ENCODE data around the gene IL27RA. TPM values are rescaled to one million over a fixed set of nuclear protein-coding genes. Genes with fewer than 3 reads are reported as not detected.

The IL27RA gene
- total RNA-seq, 1 donor from 2014 or later, result 1.9 TPM

GRCh38 chr19:14088634-14089411 is 57.3 kb downstream of the IL27RA start:
- Mint-ChIP-seq H3K4me1 (ENCODE audit: unreplicated experiment) (peaks cover 15% of the 10 kb centered on the region), H3K27ac (ENCODE audit: unreplicated experiment) (peak overlapping the region; percentile 42), H3K36me3 (ENCODE audit: unreplicated experiment) (peaks cover 11% of the 10 kb centered on the region), H3K9me3 (ENCODE audit: unreplicated experiment) (no peaks in the 10 kb centered on the region), H3K27me3 (ENCODE audit: unreplicated experiment) (no peaks in the 10 kb centered on the region), H3K4me3 (ENCODE audit: unreplicated experiment) (peak overlapping the region; percentile 74)
- TF ChIP-seq, protein P1, sequence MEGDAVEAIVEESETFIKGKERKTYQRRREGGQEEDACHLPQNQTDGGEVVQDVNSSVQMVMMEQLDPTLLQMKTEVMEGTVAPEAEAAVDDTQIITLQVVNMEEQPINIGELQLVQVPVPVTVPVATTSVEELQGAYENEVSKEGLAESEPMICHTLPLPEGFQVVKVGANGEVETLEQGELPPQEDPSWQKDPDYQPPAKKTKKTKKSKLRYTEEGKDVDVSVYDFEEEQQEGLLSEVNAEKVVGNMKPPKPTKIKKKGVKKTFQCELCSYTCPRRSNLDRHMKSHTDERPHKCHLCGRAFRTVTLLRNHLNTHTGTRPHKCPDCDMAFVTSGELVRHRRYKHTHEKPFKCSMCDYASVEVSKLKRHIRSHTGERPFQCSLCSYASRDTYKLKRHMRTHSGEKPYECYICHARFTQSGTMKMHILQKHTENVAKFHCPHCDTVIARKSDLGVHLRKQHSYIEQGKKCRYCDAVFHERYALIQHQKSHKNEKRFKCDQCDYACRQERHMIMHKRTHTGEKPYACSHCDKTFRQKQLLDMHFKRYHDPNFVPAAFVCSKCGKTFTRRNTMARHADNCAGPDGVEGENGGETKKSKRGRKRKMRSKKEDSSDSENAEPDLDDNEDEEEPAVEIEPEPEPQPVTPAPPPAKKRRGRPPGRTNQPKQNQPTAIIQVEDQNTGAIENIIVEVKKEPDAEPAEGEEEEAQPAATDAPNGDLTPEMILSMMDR (IDR thresholded peaks at IDR 0.05), result no peak
- DNase-seq (ENCODE audit: extremely low spot score, unreplicated experiment), result no peak

- no peaks in the 10 kb centered on the region for H3K27me3 Mint-ChIP-seq (ENCODE audit: unreplicated experiment)
- TF ChIP-seq, protein P1 (IDR thresholded peaks at IDR 0.05), result peak; percentile 40
- H3K4me1 Mint-ChIP-seq (ENCODE audit: unreplicated experiment), result peaks cover 15% of the 10 kb centered on the region
- DNase-seq (ENCODE audit: extremely low spot score, unreplicated experiment), result no peak
- no peaks in the 10 kb centered on the region for H3K9me3 Mint-ChIP-seq (ENCODE audit: unreplicated experiment)
- H3K36me3 Mint-ChIP-seq (ENCODE audit: unreplicated experiment), result peaks cover 11% of the 10 kb centered on the region
- H3K4me3 Mint-ChIP-seq (ENCODE audit: unreplicated experiment), result peak overlapping the region; percentile 74
- peak overlapping the region; percentile 42 for H3K27ac Mint-ChIP-seq (ENCODE audit: unreplicated experiment)
These were observed 57.8 kb downstream of the IL27RA start for GRCh38 chr19:14089412-14089661.

DNA sequence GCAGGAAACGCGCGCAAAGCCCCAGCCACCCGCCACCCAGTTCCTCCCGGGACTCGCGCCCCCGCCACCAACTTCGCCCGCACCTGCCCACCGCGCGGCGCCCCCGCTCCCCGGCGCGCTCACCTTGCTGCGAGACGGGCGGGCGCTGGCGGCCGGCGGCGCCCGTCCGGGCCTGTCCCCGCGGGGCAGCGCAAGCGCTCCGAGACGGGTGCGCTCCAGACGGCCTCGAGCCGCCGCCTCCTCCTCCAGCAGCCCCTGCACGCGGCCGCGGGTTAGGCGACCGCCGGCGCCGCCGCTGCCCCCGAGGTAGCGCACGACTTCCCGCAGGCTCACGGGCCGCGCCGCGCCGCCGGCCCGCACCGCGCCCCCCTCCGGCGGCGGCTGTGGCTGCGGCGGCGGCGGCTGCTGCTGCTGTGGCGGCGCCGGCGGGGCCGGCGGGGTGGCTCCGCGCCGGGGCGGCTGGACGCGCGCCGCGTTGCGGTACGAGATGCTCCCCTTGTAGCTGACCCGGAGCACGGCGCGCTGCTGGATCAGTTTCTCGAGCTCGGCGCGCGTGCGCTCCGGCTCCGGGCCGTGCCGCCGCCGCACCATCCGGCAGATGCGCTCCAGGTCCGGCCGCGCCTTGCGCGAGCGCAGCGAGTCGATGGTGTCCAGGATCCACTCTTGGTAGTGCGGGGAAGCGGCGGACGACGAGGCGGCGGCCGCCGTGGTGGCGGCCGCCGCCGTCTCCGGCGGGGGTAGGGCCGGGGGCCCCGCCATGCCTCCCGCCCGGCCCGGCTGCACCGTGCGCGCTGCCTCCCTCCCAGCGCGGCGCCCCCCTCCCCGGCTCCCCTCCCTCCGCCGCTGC is 58.3 kb downstream of the IL27RA start:
- Mint-ChIP-seq H3K36me3 (ENCODE audit: unreplicated experiment) (peaks cover 14% of the 10 kb centered on the region), H3K27ac (ENCODE audit: unreplicated experiment) (peak overlapping the region; percentile 42), H3K4me3 (ENCODE audit: unreplicated experiment) (peak overlapping the region; percentile 74), H3K9me3 (ENCODE audit: unreplicated experiment) (no peaks in the 10 kb centered on the region), H3K27me3 (ENCODE audit: unreplicated experiment) (no peaks in the 10 kb centered on the region), H3K4me1 (ENCODE audit: unreplicated experiment) (peaks cover 15% of the 10 kb centered on the region)
- TF ChIP-seq, protein P1 (IDR thresholded peaks at IDR 0.05), result no peak
- DNase-seq (ENCODE audit: extremely low spot score, unreplicated experiment), result no peak

GRCh38 chr19:14090509-14091080 is 59.0 kb downstream of the IL27RA start, which contains the start of gene SAMD1:
Gene SAMD1, minus strand, starts transcription at chr19:14090751.
- Mint-ChIP-seq H3K9me3 (ENCODE audit: unreplicated experiment) (no peaks in the 10 kb centered on the region), H3K27ac (ENCODE audit: unreplicated experiment) (peak within 1 kb of the TSS; percentile 96), H3K27me3 (ENCODE audit: unreplicated experiment) (no peaks in the 10 kb centered on the region), H3K36me3 (ENCODE audit: unreplicated experiment) (peaks cover 14% of the 10 kb centered on the region), H3K4me3 (ENCODE audit: unreplicated experiment) (peak within 1 kb of the TSS; percentile 98), H3K4me1 (ENCODE audit: unreplicated experiment) (peaks cover 15% of the 10 kb centered on the region)
- TF ChIP-seq, protein P1 (IDR thresholded peaks at IDR 0.05), result no peak
- peak; percentile 91 for DNase-seq (ENCODE audit: extremely low spot score, unreplicated experiment)

Data from osteocyte (in vitro differentiated cells).